Calu3 (cell line): ENCODE data around the gene SCYGR6. TPM values are rescaled to one million over a fixed set of nuclear protein-coding genes. Genes with fewer than 3 reads are reported as not detected.

Source experiments
- BruUV-seq: library from RNA; stranded (reverse); fragments of 400-500 nt; replicated peaks from 2 replicates; lab custom pipeline; 2021; lab: Mats Ljungman, UMichigan
- CTCF ChIA-PET: fragments of 300-600 bp; sonication (Branson Sonifier 250); formaldehyde crosslinking; loops from one replicate; lab custom pipeline; 2022; ENCODE audit warnings: antibody characterized with exemption; lab: Charles Lee
- DNase-seq: peaks from one replicate; pipeline ENCODE4 v3.0.0; 2022
- H3K27ac Mint-ChIP-seq: one replicate; pipeline ENCODE4 v1.8.0; 2022; ENCODE audit warnings: mixed read lengths; ENCODE audit not compliant: unreplicated experiment
- H3K27me3 Mint-ChIP-seq: one replicate; pipeline ENCODE4 v1.8.0; 2022; ENCODE audit warnings: mixed read lengths; ENCODE audit not compliant: unreplicated experiment
- H3K36me3 Mint-ChIP-seq: one replicate; pipeline ENCODE4 v1.8.0; 2022; ENCODE audit warnings: mild to moderate bottlenecking, moderate library complexity, mixed read lengths; ENCODE audit not compliant: insufficient read depth, unreplicated experiment
- H3K4me1 Mint-ChIP-seq: one replicate; pipeline ENCODE4 v1.8.0; 2022; ENCODE audit warnings: mild to moderate bottlenecking, low read depth, mixed read lengths; ENCODE audit not compliant: unreplicated experiment
- H3K4me3 Mint-ChIP-seq: one replicate; pipeline ENCODE4 v1.8.0; 2022; ENCODE audit warnings: mild to moderate bottlenecking, low read depth, moderate library complexity, mixed read lengths; ENCODE audit not compliant: unreplicated experiment
- H3K9me3 Mint-ChIP-seq: one replicate; pipeline ENCODE4 v1.8.0; 2022; ENCODE audit warnings: low read depth, mixed read lengths; ENCODE audit not compliant: unreplicated experiment
- intact Hi-C: fragments of 100-400 bp; cut with micrococcal nuclease; formaldehyde crosslinking; loops from one replicate; pipeline ENCODE4 v1.10.0; 2022; ENCODE audit not compliant: unreplicated experiment
- total RNA-seq: library from RNA; stranded (reverse); gene quantifications from 2 replicates; pipeline ENCODE4 v1.2.3, GENCODE V29; 2022
- TF ChIP-seq, protein P1 (sequence below): fragments of 200-600 bp; IDR thresholded peaks from one replicate; pipeline ENCODE4 v1.8.0; 2022; ENCODE audit warnings: antibody characterized with exemption; ENCODE audit not compliant: unreplicated experiment

Gene SCYGR6
- total RNA-seq, 1 experiment from 2014 or later, result not detected

DNA sequence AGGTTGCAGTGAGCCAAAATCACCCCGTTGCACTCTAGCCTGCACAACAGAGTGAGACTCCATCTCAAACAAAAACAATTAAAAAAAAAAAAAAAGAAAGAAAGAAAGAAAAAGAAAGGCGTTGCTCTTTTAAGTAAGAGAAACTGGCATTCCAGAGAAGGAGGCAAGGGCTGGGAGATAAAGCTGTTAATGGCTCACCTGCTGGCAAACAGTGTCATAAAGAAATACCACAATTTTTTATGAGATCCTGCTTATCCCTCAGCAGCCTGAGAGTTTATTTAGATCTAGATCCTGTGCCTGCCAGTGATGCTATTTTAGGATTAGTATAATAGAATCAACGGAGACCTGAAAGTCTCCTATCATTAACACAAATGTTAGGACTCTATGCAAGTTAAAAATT is 23.0 kb downstream of the SCYGR6 start:
- H3K27ac Mint-ChIP-seq, result no peak overlapping the region

DNA sequence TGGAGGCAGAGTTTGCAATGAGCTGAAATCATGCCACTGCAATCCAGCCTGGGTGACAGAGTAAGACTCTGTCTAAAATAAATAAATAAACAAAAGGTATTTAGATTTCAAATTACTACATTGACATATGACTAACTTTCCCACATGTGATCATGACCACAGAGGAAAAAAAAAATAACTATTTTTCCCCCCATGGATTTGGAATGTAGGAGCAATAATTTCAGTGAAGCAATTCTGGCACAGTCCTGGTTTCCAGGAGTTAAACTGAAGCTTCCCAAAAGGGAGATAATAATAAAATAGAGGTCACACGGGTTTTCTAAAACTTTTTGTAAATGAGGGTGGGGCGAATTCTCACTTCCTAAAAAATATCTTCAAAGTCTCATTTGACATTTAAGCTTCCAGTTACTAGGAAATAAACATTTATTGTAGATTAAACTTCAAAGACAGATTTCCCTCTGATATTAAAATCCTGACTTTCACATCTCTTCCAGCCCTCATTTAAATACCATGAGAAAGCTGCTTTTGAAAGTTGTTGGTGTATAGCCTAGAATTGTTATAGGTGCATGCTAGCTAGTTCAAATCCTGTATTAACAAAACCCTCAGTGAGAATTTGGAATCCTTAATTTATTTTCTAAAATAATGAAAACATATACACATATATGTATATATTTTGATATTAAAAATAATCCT is 27.4 kb downstream of the SCYGR6 start:
- Mint-ChIP-seq H3K4me1 (peaks cover 16% of the 10 kb centered on the region), H3K36me3 (peaks cover 59% of the 10 kb centered on the region), H3K27me3 (no peaks in the 10 kb centered on the region), H3K9me3 (peaks cover 6% of the 10 kb centered on the region), H3K27ac (no peak overlapping the region), H3K4me3 (no peak overlapping the region)
- intact Hi-C loops, result no loop called here
- CTCF ChIA-PET, result interaction anchor here (2.2 kb wide), 1 partner anchor 69 kb away, joined by 6 read pairs; no protein-coding TSS in a partner anchor
- no TSS peak for BruUV-seq
- TF ChIP-seq, protein P1, sequence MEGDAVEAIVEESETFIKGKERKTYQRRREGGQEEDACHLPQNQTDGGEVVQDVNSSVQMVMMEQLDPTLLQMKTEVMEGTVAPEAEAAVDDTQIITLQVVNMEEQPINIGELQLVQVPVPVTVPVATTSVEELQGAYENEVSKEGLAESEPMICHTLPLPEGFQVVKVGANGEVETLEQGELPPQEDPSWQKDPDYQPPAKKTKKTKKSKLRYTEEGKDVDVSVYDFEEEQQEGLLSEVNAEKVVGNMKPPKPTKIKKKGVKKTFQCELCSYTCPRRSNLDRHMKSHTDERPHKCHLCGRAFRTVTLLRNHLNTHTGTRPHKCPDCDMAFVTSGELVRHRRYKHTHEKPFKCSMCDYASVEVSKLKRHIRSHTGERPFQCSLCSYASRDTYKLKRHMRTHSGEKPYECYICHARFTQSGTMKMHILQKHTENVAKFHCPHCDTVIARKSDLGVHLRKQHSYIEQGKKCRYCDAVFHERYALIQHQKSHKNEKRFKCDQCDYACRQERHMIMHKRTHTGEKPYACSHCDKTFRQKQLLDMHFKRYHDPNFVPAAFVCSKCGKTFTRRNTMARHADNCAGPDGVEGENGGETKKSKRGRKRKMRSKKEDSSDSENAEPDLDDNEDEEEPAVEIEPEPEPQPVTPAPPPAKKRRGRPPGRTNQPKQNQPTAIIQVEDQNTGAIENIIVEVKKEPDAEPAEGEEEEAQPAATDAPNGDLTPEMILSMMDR, result no peak
- no peak for DNase-seq

More for the DNA sequence above, 23.0 kb downstream of the SCYGR6 start:
- Mint-ChIP-seq H3K27me3 (no peaks in the 10 kb centered on the region), H3K4me3 (no peak overlapping the region), H3K36me3 (peaks cover 65% of the 10 kb centered on the region), H3K4me1 (peaks cover 41% of the 10 kb centered on the region), H3K9me3 (no peaks in the 10 kb centered on the region)
- TF ChIP-seq, protein P1, result no peak
- no TSS peak for BruUV-seq
- intact Hi-C loops, result loop anchor here (5.0 to 10.0 kb wide), 2 partner anchors 61 to 217 kb away; no protein-coding TSS in a partner anchor
- CTCF ChIA-PET, result interaction anchor here (0.6 to 0.7 kb wide), 2 partner anchors 16 to 103 kb away, joined by 3 to 4 read pairs; partner anchors contain the start of gene SLC19A3
- no peak for DNase-seq

DNA sequence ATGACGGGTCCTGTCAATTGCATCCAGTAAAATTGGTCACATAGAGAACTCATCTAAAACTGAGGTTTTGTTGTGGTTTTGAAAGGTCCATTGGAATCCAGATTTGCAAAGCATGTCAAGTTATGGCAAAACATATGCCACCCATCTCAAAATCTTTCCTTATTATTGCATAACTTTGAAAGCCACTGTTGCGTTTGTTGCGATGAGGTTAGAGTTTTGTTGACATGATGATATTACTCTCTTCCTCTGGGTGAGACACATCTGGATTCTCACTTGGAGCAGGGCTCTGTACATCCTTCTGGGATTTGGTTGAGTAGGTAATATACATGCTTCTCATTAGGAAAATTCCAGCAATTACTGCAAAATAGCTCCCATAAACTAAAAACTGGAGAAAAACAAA is 37.4 kb downstream of the SCYGR6 start:
- H3K27me3 Mint-ChIP-seq, result no peaks in the 10 kb centered on the region
- H3K4me3 Mint-ChIP-seq, result no peak overlapping the region
- H3K4me1 Mint-ChIP-seq, result no peaks in the 10 kb centered on the region
- no peak overlapping the region for H3K27ac Mint-ChIP-seq
- no TSS peak for BruUV-seq
- CTCF ChIA-PET, result no interaction called here
- intact Hi-C loops, result no loop called here
- no peaks in the 10 kb centered on the region for H3K9me3 Mint-ChIP-seq
- peaks cover 12% of the 10 kb centered on the region for H3K36me3 Mint-ChIP-seq
- DNase-seq, result no peak
- TF ChIP-seq, protein P1, result no peak

DNA sequence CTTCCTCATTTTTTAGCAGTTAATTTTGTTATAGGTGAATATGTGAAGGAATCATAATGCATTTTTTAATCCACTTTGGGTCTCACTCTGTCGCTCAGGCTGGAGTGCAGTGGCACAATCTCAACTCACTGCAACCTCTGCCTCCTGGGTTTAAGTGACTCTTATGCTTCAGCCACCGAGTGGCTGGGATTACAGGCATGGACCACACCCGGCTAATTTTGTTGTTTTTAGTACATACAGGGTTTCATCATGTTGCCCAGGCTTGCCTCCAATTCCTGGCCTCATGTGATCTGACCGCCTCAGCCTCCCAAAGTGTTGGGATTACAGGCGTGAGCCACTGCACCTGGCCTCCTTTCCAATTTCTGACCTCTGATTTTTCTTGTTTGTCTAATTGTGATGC is 40.3 kb downstream of the SCYGR6 start:
- Mint-ChIP-seq H3K27ac (no peak overlapping the region), H3K4me1 (no peaks in the 10 kb centered on the region), H3K27me3 (no peaks in the 10 kb centered on the region), H3K4me3 (no peak overlapping the region), H3K36me3 (no peaks in the 10 kb centered on the region), H3K9me3 (no peaks in the 10 kb centered on the region)
- intact Hi-C loops, result no loop called here
- no TSS peak for BruUV-seq
- CTCF ChIA-PET, result no interaction called here
- no peak for DNase-seq
- TF ChIP-seq, protein P1, result no peak
